HG03060 (cell line): Measurements from ENCODE around the gene FAXDC2.

ENCODE experiments used
- ATAC-seq: cut with Tn5 transposase; IDR thresholded peaks from one replicate; pipeline ENCODE4 v1.9.1; 2021; ENCODE audit warnings: low read depth, moderate number of reproducible peaks; ENCODE audit not compliant: unreplicated experiment

FAXDC2 gene, protein sequence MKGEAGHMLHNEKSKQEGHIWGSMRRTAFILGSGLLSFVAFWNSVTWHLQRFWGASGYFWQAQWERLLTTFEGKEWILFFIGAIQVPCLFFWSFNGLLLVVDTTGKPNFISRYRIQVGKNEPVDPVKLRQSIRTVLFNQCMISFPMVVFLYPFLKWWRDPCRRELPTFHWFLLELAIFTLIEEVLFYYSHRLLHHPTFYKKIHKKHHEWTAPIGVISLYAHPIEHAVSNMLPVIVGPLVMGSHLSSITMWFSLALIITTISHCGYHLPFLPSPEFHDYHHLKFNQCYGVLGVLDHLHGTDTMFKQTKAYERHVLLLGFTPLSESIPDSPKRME

GRCh38 chr5:154850255-154851062 lies at the start of gene FAXDC2:
FAXDC2 (minus strand) TSS chr5:154850603; CDS start chr5:154838178, 12,425 bp downstream.
- no peak for ATAC-seq

- no peak for ATAC-seq
Observed at GRCh38 chr5:154900066-154900465, 49.7 kb upstream of the FAXDC2 start.

DNA sequence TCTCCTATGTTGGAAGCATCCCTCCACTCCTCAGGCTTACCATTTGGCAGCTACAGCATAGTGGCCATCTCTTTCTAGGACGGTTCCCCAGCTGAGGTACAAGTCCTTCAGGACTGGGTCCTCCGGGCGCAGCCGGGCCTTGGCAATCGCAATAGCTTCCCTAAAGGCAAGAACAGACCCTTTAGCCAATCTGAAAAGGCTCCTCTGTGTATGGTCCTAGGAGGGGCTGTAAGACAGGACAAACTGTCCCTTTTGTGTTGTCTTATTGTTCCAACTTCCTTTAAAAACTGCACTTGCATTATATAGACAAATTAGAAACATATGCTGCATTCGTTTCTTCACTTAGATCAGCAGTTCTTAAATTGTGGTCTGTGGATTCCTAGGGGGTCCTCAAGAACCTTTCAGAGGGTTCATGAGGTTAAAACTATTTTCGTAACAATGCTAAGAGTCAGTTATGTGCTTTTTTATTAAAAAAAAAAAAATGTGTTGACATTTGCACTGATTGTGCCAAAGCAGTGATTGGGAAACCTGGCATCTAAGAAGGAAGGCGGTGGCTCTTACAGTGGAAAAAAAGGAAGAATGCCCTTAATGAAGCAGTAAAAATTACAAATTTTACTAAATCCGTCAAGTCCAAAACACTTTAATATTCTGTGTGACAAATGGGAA lies 48.9 kb upstream of the FAXDC2 start:
- ATAC-seq = no peak

DNA sequence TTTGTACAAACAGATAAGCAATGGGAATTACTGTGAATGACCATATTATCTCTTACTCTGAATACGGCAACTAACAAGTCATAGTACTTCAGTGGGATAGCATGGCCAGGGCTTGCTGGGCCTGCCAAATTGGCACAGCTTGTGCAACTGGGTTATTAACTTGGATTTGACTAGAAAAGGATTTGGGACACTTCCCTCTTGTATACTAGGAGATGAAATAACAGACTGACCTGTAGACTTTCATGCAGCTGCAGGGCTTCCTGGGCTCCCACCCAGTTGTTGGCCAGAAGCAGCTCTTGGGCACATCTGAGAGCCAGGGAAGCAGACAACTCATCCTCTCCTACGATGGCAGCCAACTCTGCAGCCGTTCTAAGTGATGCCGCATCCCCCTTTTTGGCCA lies 47.8 kb upstream of the FAXDC2 start:
- ATAC-seq = no peak

DNA sequence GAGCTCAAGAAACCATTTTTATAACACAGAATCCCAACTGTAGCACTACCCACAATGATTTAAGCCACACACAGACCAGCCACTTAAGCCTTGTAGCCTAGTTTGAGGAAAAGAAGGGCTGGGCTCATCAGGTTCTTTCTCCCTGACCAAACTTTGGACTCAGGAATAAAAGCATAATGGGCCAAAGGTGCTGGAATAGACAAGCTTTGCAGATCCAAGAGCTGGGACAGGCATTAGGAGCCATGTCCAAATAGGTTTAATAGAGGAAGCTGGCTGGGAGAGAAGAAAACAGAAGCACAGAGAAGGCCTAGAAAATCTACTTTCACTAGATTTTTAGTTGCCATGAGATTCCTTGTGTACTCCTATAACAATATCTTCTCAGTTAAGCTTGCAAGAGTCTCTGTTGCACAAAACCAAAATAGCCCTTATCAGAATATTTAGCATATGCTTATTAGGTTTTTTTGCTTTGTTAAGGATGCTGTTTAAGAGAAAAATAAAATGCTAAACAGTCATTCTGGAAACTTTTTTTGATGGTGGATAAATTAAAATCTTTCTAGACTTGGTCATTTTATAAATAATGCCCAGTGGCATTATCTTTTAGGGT lies 46.3 kb upstream of the FAXDC2 start:
- no peak for ATAC-seq

GRCh38 chr5:154895606-154896561 lies 45.5 kb upstream of the FAXDC2 start:
- ATAC-seq = no peak

- no peak for ATAC-seq
Observed at GRCh38 chr5:154893381-154893780, 43.0 kb upstream of the FAXDC2 start.

GRCh38 chr5:154892369-154892771 lies 42.0 kb upstream of the FAXDC2 start:
- ATAC-seq = no peak

GRCh38 chr5:154885439-154885838 lies 35.0 kb upstream of the FAXDC2 start:
- no peak for ATAC-seq

- ATAC-seq = no peak
Observed at GRCh38 chr5:154884424-154884823, 34.0 kb upstream of the FAXDC2 start.

GRCh38 chr5:154881986-154882385 lies 31.6 kb upstream of the FAXDC2 start:
- no peak for ATAC-seq

GRCh38 chr5:154878642-154879335 lies 28.4 kb upstream of the FAXDC2 start:
- no peak for ATAC-seq

DNA sequence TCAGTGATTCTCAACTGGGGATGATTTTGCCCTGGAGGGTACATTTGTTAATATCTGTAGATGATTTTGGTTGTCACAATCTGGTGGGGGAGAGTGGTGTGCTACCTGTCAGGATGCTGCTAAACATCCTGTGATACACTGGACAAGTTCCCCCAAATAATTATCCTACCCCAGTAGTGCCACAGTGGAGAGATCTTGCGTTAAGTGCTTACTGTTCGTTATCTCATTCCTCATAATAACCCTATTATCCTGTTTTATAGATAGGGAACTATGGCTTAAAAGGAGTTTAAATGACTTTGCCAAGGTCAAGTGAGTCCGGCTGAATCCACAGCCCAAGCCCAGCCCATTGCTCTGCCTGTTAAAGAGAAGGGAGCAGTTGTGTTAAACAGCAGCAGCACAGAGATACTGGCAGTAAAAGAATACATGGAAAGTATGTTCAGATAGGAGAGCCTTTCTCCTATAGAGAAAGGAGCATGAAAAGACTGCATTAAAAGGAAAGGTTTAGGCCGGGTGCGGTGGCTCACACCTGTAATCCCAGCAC lies 23.5 kb upstream of the FAXDC2 start:
- no peak for ATAC-seq

- ATAC-seq = no peak
Observed at GRCh38 chr5:154871734-154872133, 21.3 kb upstream of the FAXDC2 start.

- ATAC-seq = no peak
Observed at GRCh38 chr5:154868702-154869101, 18.3 kb upstream of the FAXDC2 start.

DNA sequence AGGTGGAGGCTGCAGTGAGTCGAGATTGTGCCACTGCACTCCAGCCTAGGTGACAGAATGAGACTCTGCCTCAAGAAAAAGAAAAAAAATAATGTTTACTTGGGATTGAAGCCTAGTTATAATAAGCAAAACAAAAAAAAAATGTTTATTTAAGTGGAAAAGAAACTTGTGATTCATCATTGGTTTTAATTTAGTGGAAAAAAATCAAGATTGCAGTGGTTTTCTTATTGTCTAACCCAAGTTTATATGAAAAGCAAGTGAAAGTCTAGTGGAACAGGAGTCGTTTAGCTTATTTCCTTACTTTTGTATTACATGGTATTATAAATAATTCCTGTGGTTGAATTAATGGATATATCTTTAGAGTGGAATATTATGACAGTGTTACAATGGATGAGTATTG lies 16.4 kb upstream of the FAXDC2 start:
- no peak for ATAC-seq

GRCh38 chr5:154865466-154866184 lies 15.2 kb upstream of the FAXDC2 start:
- ATAC-seq = no peak
